Kidney (tissue), 14 donors: Measurements from ENCODE around the gene KCTD6. TPM values are rescaled to one million over a fixed set of nuclear protein-coding genes. Genes with fewer than 3 reads are reported as not detected.

Experiments used
- DNase-seq, 5 donors: peaks; one replicate each; pipeline ENCODE4 v3.0.0-alpha.2; 2013 to 2020
- FAIRE-seq: peaks from 2 replicates; lab custom pipeline; 2012; peaks lifted over from hg19 to GRCh38; lab: Jason Lieb, UNC
- H3K27ac ChIP-seq, 2 donors: one replicate each; pipeline ENCODE4 v1.7.0; 2013; ENCODE audit warnings: low read depth in 2 of 2, low read length in 2 of 2, inconsistent platforms in 1 of 2
- H3K27me3 ChIP-seq: one replicate; pipeline ENCODE4 v1.7.1; 2013; ENCODE audit warnings: low read length, inconsistent platforms; ENCODE audit not compliant: control insufficient read depth, insufficient read depth
- H3K36me3 ChIP-seq, 3 donors: one replicate each; pipeline versions ENCODE4 v1.7.0 to v1.7.1; 2013; ENCODE audit warnings: low read length in 3 of 3, control low read depth in 1 of 3, inconsistent platforms in 1 of 3; ENCODE audit not compliant: insufficient read depth in 3 of 3, control insufficient read depth in 2 of 3
- H3K4me1 ChIP-seq, 3 donors: one replicate each; pipeline versions ENCODE4 v1.7.0 to v1.7.1; 2013; ENCODE audit warnings: low read length in 3 of 3, inconsistent platforms in 1 of 3, low read depth in 1 of 3; ENCODE audit not compliant: control insufficient read depth in 2 of 3, insufficient read depth in 2 of 3
- H3K4me3 ChIP-seq, 3 donors: one replicate each; pipeline versions ENCODE4 v1.7.0 to v1.8.1; 2013; ENCODE audit warnings: low read length in 3 of 3, control low read depth in 1 of 3, inconsistent platforms in 1 of 3
- H3K9ac ChIP-seq, 3 donors: one replicate each; pipeline versions ENCODE4 v1.7.0 to v1.7.1; 2013; ENCODE audit warnings: low read length in 3 of 3, control low read depth in 1 of 3, inconsistent platforms in 1 of 3
- H3K9me3 ChIP-seq, 3 donors: one replicate each; pipeline versions ENCODE4 v1.7.0 to v1.7.1; 2013; ENCODE audit warnings: low read length in 3 of 3, control low read depth in 1 of 3, inconsistent platforms in 1 of 3; ENCODE audit not compliant: control insufficient read depth in 2 of 3, insufficient read depth in 1 of 3
- intact Hi-C: fragments of 100-400 bp; cut with DNase I; formaldehyde crosslinking; loops from one replicate; pipeline ENCODE4 v1.11.1; 2022
- polyA plus RNA-seq: library from polyadenylated mRNA; stranded (reverse); fragments of 350-450 nt; fragmentation: Illumina TruSeq; extraction: RNeasy Lipid Tissue Mini Kit (QIAGEN cat#74804); gene quantifications from one replicate; pipeline ENCODE4 v1.2.3, GENCODE V29; 2014; ENCODE audit warnings: low read depth, low replicate concordance; ENCODE audit not compliant: insufficient read depth
- total RNA-seq: library from RNA; stranded (reverse); fragmentation: NEBNext Ultra II Directional; extraction: Animal tissue kit (Norgen Biotek cat#: 25700); gene quantifications from one replicate; pipeline ENCODE4 v1.2.1, GENCODE V29; 2021
- TF ChIP-seq, protein P1 (sequence below): IDR thresholded peaks from 3 replicates; pipeline ENCODE4 v1.5.1; 2012; ENCODE audit warnings: mild to moderate bottlenecking, moderate library complexity, borderline replicate concordance; ENCODE audit not compliant: insufficient read depth; ENCODE audit errors: extremely low read depth
- donor health status: control.
- donor health status: control.
- donor health status: control.
- donor health status: control.
- donor health status: control.
- donor health status: DM: yes; HTN: yes; CAD: no.
- donor health status: Normal renal cell carcinoma (clear cell type).

KCTD6 gene
- total and polyA plus RNA-seq, 2 donors from 2014 or later, result 19.0 to 24.5 TPM

DNA sequence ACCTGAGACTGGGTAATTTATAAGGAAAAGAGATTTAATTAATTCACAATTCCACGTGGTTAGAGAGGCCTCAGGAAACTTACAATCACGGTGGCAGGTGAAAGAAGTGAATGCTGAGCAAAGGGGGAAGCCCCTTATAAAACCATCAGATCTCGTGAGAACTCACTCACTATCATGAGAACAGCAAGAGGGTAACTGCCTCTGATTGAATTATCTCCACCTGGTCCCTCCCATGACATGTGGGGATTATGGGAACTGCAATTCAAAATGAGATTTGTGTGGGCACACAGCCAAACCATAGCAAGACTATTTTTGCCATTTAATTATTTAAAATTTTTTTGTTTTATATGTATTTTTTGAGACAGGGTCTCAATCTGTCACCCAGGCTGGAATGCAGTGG lies 27.0 kb upstream of the KCTD6 start:
- Histone ChIP-seq H3K27me3 (no peaks in the 10 kb centered on the region), H3K36me3 (no peaks in the 10 kb centered on the region), H3K4me1 (peaks cover 0 to 5% (median 4%) of the 10 kb centered on the region in 3 donors), H3K27ac (no peak overlapping the region), H3K4me3 (no peak overlapping the region), H3K9ac (no peak overlapping the region), H3K9me3 (no peaks in the 10 kb centered on the region)
- intact Hi-C loops, result no loop called here
- FAIRE-seq (no peak), DNase-seq (no peak)
- TF ChIP-seq, protein P1, sequence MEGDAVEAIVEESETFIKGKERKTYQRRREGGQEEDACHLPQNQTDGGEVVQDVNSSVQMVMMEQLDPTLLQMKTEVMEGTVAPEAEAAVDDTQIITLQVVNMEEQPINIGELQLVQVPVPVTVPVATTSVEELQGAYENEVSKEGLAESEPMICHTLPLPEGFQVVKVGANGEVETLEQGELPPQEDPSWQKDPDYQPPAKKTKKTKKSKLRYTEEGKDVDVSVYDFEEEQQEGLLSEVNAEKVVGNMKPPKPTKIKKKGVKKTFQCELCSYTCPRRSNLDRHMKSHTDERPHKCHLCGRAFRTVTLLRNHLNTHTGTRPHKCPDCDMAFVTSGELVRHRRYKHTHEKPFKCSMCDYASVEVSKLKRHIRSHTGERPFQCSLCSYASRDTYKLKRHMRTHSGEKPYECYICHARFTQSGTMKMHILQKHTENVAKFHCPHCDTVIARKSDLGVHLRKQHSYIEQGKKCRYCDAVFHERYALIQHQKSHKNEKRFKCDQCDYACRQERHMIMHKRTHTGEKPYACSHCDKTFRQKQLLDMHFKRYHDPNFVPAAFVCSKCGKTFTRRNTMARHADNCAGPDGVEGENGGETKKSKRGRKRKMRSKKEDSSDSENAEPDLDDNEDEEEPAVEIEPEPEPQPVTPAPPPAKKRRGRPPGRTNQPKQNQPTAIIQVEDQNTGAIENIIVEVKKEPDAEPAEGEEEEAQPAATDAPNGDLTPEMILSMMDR, result no peak

DNA sequence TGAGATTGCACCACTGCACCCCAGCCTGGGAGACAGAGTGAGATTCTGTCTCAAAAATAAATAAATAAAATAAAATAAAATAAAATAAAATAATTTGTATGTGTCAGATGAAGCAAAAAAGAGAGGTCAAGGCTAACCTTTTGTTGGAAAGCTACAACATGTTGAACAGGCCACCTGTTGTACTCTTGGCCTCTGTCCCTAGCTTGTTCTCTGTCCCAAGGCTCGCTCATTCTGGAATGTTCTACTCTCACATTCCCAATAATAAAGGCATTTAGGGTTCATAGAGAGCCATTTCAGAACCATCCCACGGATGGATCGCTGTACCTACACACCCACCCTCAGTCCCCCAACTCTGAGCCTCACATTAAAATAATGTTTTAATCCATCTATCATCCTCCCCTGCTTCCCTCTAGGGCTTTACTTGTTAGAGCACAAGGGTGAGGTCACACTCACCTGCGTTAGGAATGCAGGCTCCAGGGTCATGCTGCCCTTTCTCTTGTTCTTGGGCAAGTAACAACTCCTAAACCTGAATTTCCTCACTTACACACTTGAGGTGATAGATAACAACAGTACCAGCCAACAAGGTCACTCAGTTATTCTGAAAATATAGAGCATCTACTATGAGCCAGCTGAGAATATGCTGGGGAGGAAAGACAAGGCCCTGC lies 24.9 kb upstream of the KCTD6 start:
- intact Hi-C loops, result no loop called here
- Histone ChIP-seq H3K9me3 (no peaks in the 10 kb centered on the region), H3K27me3 (no peaks in the 10 kb centered on the region), H3K36me3 (no peaks in the 10 kb centered on the region), H3K27ac (no peak overlapping the region), H3K4me3 (no peak overlapping the region), H3K9ac (no peak overlapping the region), H3K4me1 (peaks cover 0 to 18% (median 13%) of the 10 kb centered on the region in 3 donors)
- no peak for DNase-seq
- no peak for FAIRE-seq
- TF ChIP-seq, protein P1, result no peak

- no peaks in the 10 kb centered on the region for H3K36me3 ChIP-seq
- no peak overlapping the region for H3K27ac ChIP-seq
- H3K9ac ChIP-seq, result no peak overlapping the region
- no peak for FAIRE-seq
- no peak for DNase-seq
- H3K4me3 ChIP-seq, result no peak overlapping the region
- H3K4me1 ChIP-seq, result peaks cover 0 to 13% (median 10%) of the 10 kb centered on the region in 3 donors
- TF ChIP-seq, protein P1, result no peak
- intact Hi-C loops, result no loop called here
- no peaks in the 10 kb centered on the region for H3K27me3 ChIP-seq
- no peaks in the 10 kb centered on the region for H3K9me3 ChIP-seq
These were observed 22.8 kb upstream of the KCTD6 start for GRCh38 chr3:58469096-58469495.
